ENCODE measurements around the gene WDR7. TPM values are rescaled to one million over a fixed set of nuclear protein-coding genes. Genes with fewer than 3 reads are reported as not detected.
"Not testable (repeated sequence)": the region's sequence is repeated elsewhere in the genome, so short reads cannot be mapped to it uniquely, and the experiment has no call there.

The WDR7 gene
- total and polyA plus RNA-seq, 2 experiments from 2014 or later, result 7.0 to 14.8 TPM

DNA sequence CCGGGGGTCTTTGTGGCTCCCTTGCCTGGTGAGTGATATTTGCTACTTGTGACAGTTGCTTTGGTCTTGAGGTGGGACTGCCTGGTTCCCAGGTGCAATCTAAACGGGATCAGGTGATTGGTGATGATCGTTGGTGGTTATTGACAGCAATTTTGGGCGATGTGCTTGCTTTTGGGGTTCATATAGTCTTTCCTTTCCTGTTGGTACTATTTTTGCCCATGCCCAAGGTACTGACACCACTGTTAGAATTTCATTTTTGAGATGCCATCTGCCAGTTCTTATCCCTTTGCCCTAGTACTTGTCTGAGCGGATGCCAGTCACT is 573 bp downstream of the WDR7 start:
- Histone ChIP-seq H3K79me2 (replicated peaks; ENCODE audit: insufficient read depth) (peaks cover 52% of the 10 kb centered on the region), H3K4me1 (ENCODE audit: insufficient read depth) (peaks cover 11% of the 10 kb centered on the region), H4K20me1 (replicated peaks; ENCODE audit: insufficient read depth) (peaks cover 6% of the 10 kb centered on the region; the same call in 1 of the 2 replicates), H3K27ac (ENCODE audit: low read depth) (peak overlapping the region; percentile 78; the same call in 1 of the 2 replicates), H3K36me3 (ENCODE audit: insufficient read depth) (no peaks in the 10 kb centered on the region), H2AFZ (peak overlapping the region; percentile 83), H3F3A (replicated peaks; ENCODE audit: low read depth) (0 out of 2 replicates have a peak, but pooled peaks cover 9% of the 10 kb centered on the region), H3K4me3 (peak overlapping the region; percentile 91), H3K9me2 (ENCODE audit: insufficient read depth) (no peaks in the 10 kb centered on the region), H3K4me2 (peak overlapping the region; percentile 97), H3K27me3 (ENCODE audit: insufficient read depth) (no peaks in the 10 kb centered on the region)
- TF ChIP-seq JUNB (IDR thresholded peaks at IDR 0.05; ENCODE audit: unreplicated experiment), result no peak
- Mint-ChIP-seq H3K27me3 (ENCODE audit: insufficient read depth, low read depth, poor library complexity) (peaks cover 4% of the 10 kb centered on the region), H3K27ac (peak overlapping the region; percentile 92; the same call in 1 of the 2 replicates), H3K36me3 (ENCODE audit: low read depth) (no peaks in the 10 kb centered on the region), H3K9me3 (no peaks in the 10 kb centered on the region; the same call in 2 of the 3 replicates), H3K4me3 (peak overlapping the region; percentile 96), H3K4me1 (peaks cover 13% of the 10 kb centered on the region)
- DNase-seq (ENCODE audit: low spot score) (no peak), ATAC-seq (no peak)

GRCh38 chr18:56652802-56653201 is 1.6 kb downstream of the WDR7 start:
- H3K4me3 ChIP-seq, result no peak overlapping the region
- no peaks in the 10 kb centered on the region for H3K9me2 ChIP-seq (ENCODE audit: insufficient read depth)
- H2AFZ ChIP-seq, result no peak overlapping the region
- H3K36me3 ChIP-seq (ENCODE audit: insufficient read depth), result no peaks in the 10 kb centered on the region
- Mint-ChIP-seq H3K9me3 (no peaks in the 10 kb centered on the region; the same call in 2 of the 3 replicates), H3K27ac (no peak overlapping the region), H3K27me3 (ENCODE audit: insufficient read depth, low read depth, poor library complexity) (peaks cover 4% of the 10 kb centered on the region), H3K4me1 (peaks cover 13% of the 10 kb centered on the region), H3K4me3 (peak overlapping the region; percentile 39; the same call in 2 of the 3 replicates), H3K36me3 (ENCODE audit: low read depth) (no peaks in the 10 kb centered on the region)
- H3K4me2 ChIP-seq, result no peak overlapping the region
- no peak for DNase-seq (ENCODE audit: low spot score)
- no peak overlapping the region for H3K27ac ChIP-seq (ENCODE audit: low read depth)
- H3K27me3 ChIP-seq (ENCODE audit: insufficient read depth), result no peaks in the 10 kb centered on the region
- no peak for ATAC-seq
- peaks cover 6% of the 10 kb centered on the region; the same call in 1 of the 2 replicates for H4K20me1 ChIP-seq (replicated peaks; ENCODE audit: insufficient read depth)
- H3K4me1 ChIP-seq (ENCODE audit: insufficient read depth), result peaks cover 11% of the 10 kb centered on the region
- H3K79me2 ChIP-seq (replicated peaks; ENCODE audit: insufficient read depth), result peaks cover 62% of the 10 kb centered on the region
- TF ChIP-seq POLR2AphosphoS5 (IDR thresholded peaks at IDR 0.05; ENCODE audit: low read depth), result no peak
- TF ChIP-seq JUNB (IDR thresholded peaks at IDR 0.05; ENCODE audit: unreplicated experiment), result no peak
- no peak for TF ChIP-seq CTCF (conservative IDR thresholded peaks at IDR 0.05; ENCODE audit: low read depth in 2 of 2)
- TF ChIP-seq, protein P1, sequence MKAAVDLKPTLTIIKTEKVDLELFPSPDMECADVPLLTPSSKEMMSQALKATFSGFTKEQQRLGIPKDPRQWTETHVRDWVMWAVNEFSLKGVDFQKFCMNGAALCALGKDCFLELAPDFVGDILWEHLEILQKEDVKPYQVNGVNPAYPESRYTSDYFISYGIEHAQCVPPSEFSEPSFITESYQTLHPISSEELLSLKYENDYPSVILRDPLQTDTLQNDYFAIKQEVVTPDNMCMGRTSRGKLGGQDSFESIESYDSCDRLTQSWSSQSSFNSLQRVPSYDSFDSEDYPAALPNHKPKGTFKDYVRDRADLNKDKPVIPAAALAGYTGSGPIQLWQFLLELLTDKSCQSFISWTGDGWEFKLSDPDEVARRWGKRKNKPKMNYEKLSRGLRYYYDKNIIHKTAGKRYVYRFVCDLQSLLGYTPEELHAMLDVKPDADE (IDR thresholded peaks at IDR 0.05), result no peak
- no peak for TF ChIP-seq STAT1 (IDR thresholded peaks at IDR 0.05; ENCODE audit: unreplicated experiment)
- TF ChIP-seq REST (IDR thresholded peaks at IDR 0.05; ENCODE audit: unreplicated experiment), result no peak
- no peak for TF ChIP-seq ZNF331 (CRISPR knock-in tag; IDR thresholded peaks at IDR 0.05; ENCODE audit: low read depth)
- TF ChIP-seq EZH2 (IDR thresholded peaks at IDR 0.05; ENCODE audit: low read depth, unreplicated experiment), result no peak
- 0 out of 2 replicates have a peak, but pooled peaks cover 9% of the 10 kb centered on the region for H3F3A ChIP-seq (replicated peaks; ENCODE audit: low read depth)

GRCh38 chr18:56654280-56654679 is 3.1 kb downstream of the WDR7 start:
- not testable (repeated sequence) for H3K27me3 Mint-ChIP-seq (ENCODE audit: insufficient read depth, low read depth, poor library complexity)

More at GRCh38 chr18:56654280-56654679, 3.1 kb downstream of the WDR7 start:
- peaks cover 13% of the 10 kb centered on the region for H3K4me1 Mint-ChIP-seq
- Histone ChIP-seq H3K4me1 (ENCODE audit: insufficient read depth) (peaks cover 11% of the 10 kb centered on the region), H3K79me2 (replicated peaks; ENCODE audit: insufficient read depth) (peaks cover 76% of the 10 kb centered on the region)
- not testable (repeated sequence) for H3K27me3 ChIP-seq (ENCODE audit: insufficient read depth); H3K4me3 ChIP-seq; H3K9me3 Mint-ChIP-seq; H3F3A ChIP-seq (replicated peaks; ENCODE audit: low read depth); H3K9me2 ChIP-seq (ENCODE audit: insufficient read depth); ATAC-seq; H3K36me3 Mint-ChIP-seq (ENCODE audit: low read depth); H3K27ac Mint-ChIP-seq; H2AFZ ChIP-seq; H3K36me3 ChIP-seq (ENCODE audit: insufficient read depth); H3K27ac ChIP-seq (ENCODE audit: low read depth); H3K4me3 Mint-ChIP-seq; H3K4me2 ChIP-seq; DNase-seq (ENCODE audit: low spot score); H4K20me1 ChIP-seq (replicated peaks; ENCODE audit: insufficient read depth)
